GM20000 (cell line): ENCODE results near the gene GRK4.

ENCODE experiments used
- DNase-seq: peaks from one replicate; pipeline ENCODE4 v3.0.0; 2012; ENCODE audit warnings: low spot score
- CTCF ChIP-seq: IDR thresholded peaks from 2 replicates; pipeline ENCODE4 v1.5.1; 2012; ENCODE audit warnings: mild to moderate bottlenecking, control low read depth; ENCODE audit errors: extremely low read depth, missing control alignments

GRK4 gene

GRCh38 chr4:2924286-2924685 is 39.1 kb upstream of the GRK4 start:
- no peak for TF ChIP-seq CTCF
- DNase-seq: no peak

- DNase-seq: no peak
- no peak for TF ChIP-seq CTCF
These were observed 38.5 kb upstream of the GRK4 start for GRCh38 chr4:2924765-2925301.

GRCh38 chr4:2925496-2925895 is 37.9 kb upstream of the GRK4 start:
- TF ChIP-seq CTCF: no peak
- no peak for DNase-seq

- DNase-seq: no peak
- no peak for TF ChIP-seq CTCF
These were observed 37.2 kb upstream of the GRK4 start for GRCh38 chr4:2925931-2926860.

- no peak for TF ChIP-seq CTCF
- no peak for DNase-seq
These were observed 36.2 kb upstream of the GRK4 start for GRCh38 chr4:2927016-2927695.

- no peak for DNase-seq
These were observed 35.7 kb upstream of the GRK4 start for GRCh38 chr4:2927696-2928075.

More at GRCh38 chr4:2927696-2928075, 35.7 kb upstream of the GRK4 start:
- TF ChIP-seq CTCF: no peak
